ENCODE data around the gene RBL1. TPM values are rescaled to one million over a fixed set of nuclear protein-coding genes. Genes with fewer than 3 reads are reported as not detected.

The RBL1 gene
- total and polyA plus RNA-seq, 2 donors from 2014 or later, result 1.3 to 6.5 TPM

- H3K36me3 ChIP-seq (ENCODE audit: control insufficient read depth in 2 of 3, insufficient read depth in 3 of 3, low read length in 3 of 3), result no peaks in the 10 kb centered on the region
- intact Hi-C loops (cut with DNase I), result no loop called here
- no peak for TF ChIP-seq CTCF (IDR thresholded peaks at IDR 0.05; ENCODE audit: borderline replicate concordance, extremely low read depth, insufficient read depth)
- no peak overlapping the region for H3K4me3 ChIP-seq (ENCODE audit: low read length in 3 of 3)
- H3K9me3 ChIP-seq (ENCODE audit: control insufficient read depth in 2 of 3, insufficient read depth in 1 of 3, low read length in 3 of 3), result no peaks in the 10 kb centered on the region
- FAIRE-seq (no peak), DNase-seq (no peak)
- H3K4me1 ChIP-seq (ENCODE audit: control insufficient read depth in 2 of 3, insufficient read depth in 2 of 3, low read depth in 1 of 3, low read length in 3 of 3), result no peaks in the 10 kb centered on the region
- no peak overlapping the region for H3K27ac ChIP-seq (ENCODE audit: low read depth in 2 of 2, low read length in 2 of 2)
- H3K9ac ChIP-seq (ENCODE audit: low read length in 3 of 3), result no peak overlapping the region
- no peaks in the 10 kb centered on the region for H3K27me3 ChIP-seq (ENCODE audit: control insufficient read depth, insufficient read depth, low read length)
Measured at GRCh38 chr20:37119356-37120036, 23.7 kb upstream of the RBL1 start.

- no peak overlapping the region for H3K9ac ChIP-seq (ENCODE audit: low read length in 3 of 3)
- DNase-seq, result no peak
- FAIRE-seq, result no peak
- H3K4me1 ChIP-seq (ENCODE audit: control insufficient read depth in 2 of 3, insufficient read depth in 2 of 3, low read depth in 1 of 3, low read length in 3 of 3), result no peaks in the 10 kb centered on the region
- no peak overlapping the region for H3K27ac ChIP-seq (ENCODE audit: low read depth in 2 of 2, low read length in 2 of 2)
- intact Hi-C loops (cut with DNase I), result no loop called here
- no peaks in the 10 kb centered on the region for H3K27me3 ChIP-seq (ENCODE audit: control insufficient read depth, insufficient read depth, low read length)
- no peak for TF ChIP-seq CTCF (IDR thresholded peaks at IDR 0.05; ENCODE audit: borderline replicate concordance, extremely low read depth, insufficient read depth)
- no peak overlapping the region for H3K4me3 ChIP-seq (ENCODE audit: low read length in 3 of 3)
- H3K9me3 ChIP-seq (ENCODE audit: control insufficient read depth in 2 of 3, insufficient read depth in 1 of 3, low read length in 3 of 3), result no peaks in the 10 kb centered on the region
- no peaks in the 10 kb centered on the region for H3K36me3 ChIP-seq (ENCODE audit: control insufficient read depth in 2 of 3, insufficient read depth in 3 of 3, low read length in 3 of 3)
Measured at GRCh38 chr20:37114012-37114411, 18.2 kb upstream of the RBL1 start.

DNA sequence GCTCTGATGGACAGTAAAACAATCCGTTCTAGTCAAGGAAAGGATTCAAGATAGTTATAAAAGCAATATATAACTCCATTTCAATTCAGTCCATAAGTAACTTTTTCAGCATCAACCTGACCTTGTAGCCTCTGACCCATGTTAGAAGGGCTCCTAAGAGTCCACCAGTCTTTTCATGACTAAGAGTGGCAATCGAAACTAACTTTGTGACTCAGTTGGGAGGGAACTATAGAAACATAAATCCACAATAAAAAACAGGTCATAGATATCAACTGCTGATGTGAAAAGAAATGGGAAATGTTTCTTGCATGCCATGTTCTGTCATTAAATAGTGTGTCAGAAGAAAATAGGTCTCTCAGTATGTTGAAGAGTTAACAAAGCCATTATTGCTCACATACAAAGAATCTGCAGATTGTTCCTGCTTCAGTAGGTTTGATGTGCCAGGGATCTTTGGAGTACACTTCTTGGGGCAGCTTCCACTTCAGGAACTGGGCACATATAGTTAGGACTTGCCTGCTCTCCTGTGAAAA, 16.2 kb upstream of the RBL1 start:
- Histone ChIP-seq H3K27ac (ENCODE audit: low read depth in 2 of 2, low read length in 2 of 2) (no peak overlapping the region), H3K4me3 (ENCODE audit: low read length in 3 of 3) (no peak overlapping the region), H3K9ac (ENCODE audit: low read length in 3 of 3) (no peak overlapping the region), H3K9me3 (ENCODE audit: control insufficient read depth in 2 of 3, insufficient read depth in 1 of 3, low read length in 3 of 3) (no peaks in the 10 kb centered on the region), H3K4me1 (ENCODE audit: control insufficient read depth in 2 of 3, insufficient read depth in 2 of 3, low read depth in 1 of 3, low read length in 3 of 3) (no peaks in the 10 kb centered on the region), H3K36me3 (ENCODE audit: control insufficient read depth in 2 of 3, insufficient read depth in 3 of 3, low read length in 3 of 3) (no peaks in the 10 kb centered on the region), H3K27me3 (ENCODE audit: control insufficient read depth, insufficient read depth, low read length) (no peaks in the 10 kb centered on the region)
- FAIRE-seq (no peak), DNase-seq (no peak)
- intact Hi-C loops (cut with DNase I), result no loop called here
- no peak for TF ChIP-seq CTCF (IDR thresholded peaks at IDR 0.05; ENCODE audit: borderline replicate concordance, extremely low read depth, insufficient read depth)
